Mucosa of descending colon (tissue), 3 donors: ENCODE results near the gene ITGB6. TPM values are rescaled to one million over a fixed set of nuclear protein-coding genes. Genes with fewer than 3 reads are reported as not detected.
A peak's percentile ranks its signal among the peaks of the same experiment; 100 is the strongest.

Experiments used
- ATAC-seq: fragments of 200-7000 bp; cut with Tn5 transposase; one replicate; pipeline ENCODE4 v1.9.1; 2020; ENCODE audit warnings: mild to moderate bottlenecking, moderate library complexity
- DNase-seq, 3 donors: peaks; one replicate each; pipeline ENCODE4 v3.0.0-alpha.2; 2020
- H3K36me3 ChIP-seq: fragments of 200-600 bp; one replicate; pipeline ENCODE4 v1.8.0; 2021; ENCODE audit warnings: low read depth, mild to moderate bottlenecking
- H3K4me1 ChIP-seq: fragments of 200-600 bp; one replicate; pipeline ENCODE4 v1.8.0; 2021; ENCODE audit warnings: low read depth, mild to moderate bottlenecking
- H3K4me3 ChIP-seq: fragments of 200-600 bp; one replicate; pipeline ENCODE4 v1.8.0; 2021; ENCODE audit warnings: mild to moderate bottlenecking
- H3K9me3 ChIP-seq: fragments of 200-600 bp; one replicate; pipeline ENCODE4 v1.8.0; 2021; ENCODE audit warnings: mild to moderate bottlenecking
- CTCF ChIP-seq: fragments of 200-600 bp; IDR thresholded peaks from one replicate; pipeline ENCODE4 v1.8.0; 2022; ENCODE audit warnings: antibody characterized with exemption, mild to moderate bottlenecking
- intact Hi-C, 2 donors: fragments of 100-400 bp; cut with DNase I in 1 of 2; cut with micrococcal nuclease in 1 of 2; formaldehyde crosslinking; loops; one replicate each; pipeline versions ENCODE4 v1.11.0 to v1.11.1; 2022; cut with DNase I, micrococcal nuclease
- total RNA-seq, 3 donors: library from RNA; stranded (reverse); fragmentation: NEBNext Ultra II Directional in 2 of 3; extraction: Animal tissue kit (Norgen Biotek cat#: 25700) in 2 of 3; gene quantifications; one replicate each; pipeline versions ENCODE4 v1.2.1 to v1.2.4, GENCODE V29; 2021 to 2023
- donor health status: DM: no; HTN: no; CAD: no; lungs with moderate emphysema.
- donor health status: DM: no; HTN: no; CAD: no.
- donor health status: DM: no; HTN: yes; CAD: no.

The ITGB6 gene
- total RNA-seq, 3 donors from 2014 or later = 9.0 to 35.7 (median 16.2) TPM

GRCh38 chr2:160205505-160205904 is 5.4 kb upstream of the ITGB6 start:
- H3K4me1 ChIP-seq = peaks cover 19% of the 10 kb centered on the region

GRCh38 chr2:160203422-160203821 is 3.4 kb upstream of the ITGB6 start:
- DNase-seq = no peak
- H3K9me3 ChIP-seq = no peaks in the 10 kb centered on the region
- intact Hi-C loops = no loop called here
- no peak for ATAC-seq
- no peaks in the 10 kb centered on the region for H3K36me3 ChIP-seq
- H3K4me1 ChIP-seq = peaks cover 10% of the 10 kb centered on the region
- H3K4me3 ChIP-seq = no peak overlapping the region
- no peak for TF ChIP-seq CTCF

More at GRCh38 chr2:160205505-160205904, 5.4 kb upstream of the ITGB6 start:
- intact Hi-C loops = no loop called here
- DNase-seq = peak; percentile 64 to 82 (median 80)
- no peaks in the 10 kb centered on the region for H3K36me3 ChIP-seq
- no peak for TF ChIP-seq CTCF
- no peaks in the 10 kb centered on the region for H3K9me3 ChIP-seq
- ATAC-seq = peak; percentile 88
- no peak overlapping the region for H3K4me3 ChIP-seq

- no peaks in the 10 kb centered on the region for H3K36me3 ChIP-seq
- ATAC-seq = no peak
- intact Hi-C loops = no loop called here
- no peaks in the 10 kb centered on the region for H3K9me3 ChIP-seq
- no peak for TF ChIP-seq CTCF
- peaks cover 7% of the 10 kb centered on the region for H3K4me1 ChIP-seq
- no peak for DNase-seq
- H3K4me3 ChIP-seq = no peak overlapping the region
Observed at GRCh38 chr2:160203007-160203406, 2.9 kb upstream of the ITGB6 start.

- ATAC-seq = no peak
- intact Hi-C loops = no loop called here
- TF ChIP-seq CTCF = no peak
- no peak for DNase-seq
- no peaks in the 10 kb centered on the region for H3K4me1 ChIP-seq
- H3K36me3 ChIP-seq = no peaks in the 10 kb centered on the region
- no peaks in the 10 kb centered on the region for H3K9me3 ChIP-seq
- no peak overlapping the region for H3K4me3 ChIP-seq
Observed at GRCh38 chr2:160201849-160202539, 1.9 kb upstream of the ITGB6 start.

- TF ChIP-seq CTCF = no peak
- Histone ChIP-seq H3K4me1 (no peaks in the 10 kb centered on the region), H3K9me3 (no peaks in the 10 kb centered on the region), H3K4me3 (no peak overlapping the region), H3K36me3 (no peaks in the 10 kb centered on the region)
- intact Hi-C loops = no loop called here
- no peak for DNase-seq
- ATAC-seq = no peak
Observed at GRCh38 chr2:160200921-160201320, 849 bp upstream of the ITGB6 start.

GRCh38 chr2:160199053-160199452 is 1.0 kb downstream of the ITGB6 start:
- no peak overlapping the region for H3K4me3 ChIP-seq
- no peak for TF ChIP-seq CTCF
- ATAC-seq = peak; percentile 31

More at GRCh38 chr2:160199053-160199452, 1.0 kb downstream of the ITGB6 start:
- intact Hi-C loops = no loop called here
- DNase-seq = no peak
- no peaks in the 10 kb centered on the region for H3K36me3 ChIP-seq
- no peaks in the 10 kb centered on the region for H3K9me3 ChIP-seq
- no peaks in the 10 kb centered on the region for H3K4me1 ChIP-seq
